ENCODE measurements around the gene GRB10.

GRB10 gene

DNA sequence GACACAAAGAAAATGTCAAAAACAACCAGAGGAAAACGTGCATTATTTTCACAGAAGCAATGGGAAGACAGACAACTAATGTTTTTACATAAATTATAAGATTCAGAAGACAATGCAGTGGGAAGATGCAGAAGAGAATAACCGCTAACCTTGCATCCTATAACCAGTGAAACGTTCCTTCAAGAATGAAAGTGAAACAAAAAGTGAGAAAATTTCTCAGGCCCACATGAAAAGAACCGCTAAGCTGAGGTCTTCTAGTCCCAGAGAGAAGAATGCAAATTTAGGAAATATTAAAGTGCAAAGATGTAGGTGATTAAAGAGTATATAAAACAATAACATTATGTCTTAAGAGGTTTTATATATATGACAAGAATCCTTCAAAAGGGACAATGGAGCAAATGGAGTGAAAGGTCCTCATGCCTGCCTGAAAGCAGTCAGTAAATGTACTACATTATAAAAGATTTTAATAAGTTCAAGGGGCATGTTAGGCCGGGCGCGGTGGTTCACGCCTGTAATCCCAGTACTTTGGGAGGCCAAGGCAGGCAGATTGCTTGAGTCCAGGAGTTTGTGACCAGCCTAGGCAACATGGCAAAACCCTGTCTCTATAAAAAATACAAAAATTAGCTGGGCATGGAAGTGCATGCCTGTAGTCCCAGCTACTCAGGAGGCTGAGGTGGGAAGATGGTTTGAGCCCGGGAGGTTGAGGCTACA is 174.3 kb downstream of the GRB10 start:
- peaks cover 15% of the 10 kb centered on the region for H3K4me1 ChIP-seq (ENCODE audit: control insufficient read depth, insufficient read depth, low read length, poor library complexity, severe bottlenecking)
- H3K4me3 ChIP-seq (ENCODE audit: insufficient read depth, low read depth, low read length, poor library complexity, severe bottlenecking) = no peak overlapping the region
- H3K9me3 ChIP-seq (ENCODE audit: control insufficient read depth, low read length) = peaks cover 11% of the 10 kb centered on the region
- H3K27me3 ChIP-seq (replicated peaks; ENCODE audit: control insufficient read depth, insufficient read depth, low read length, poor library complexity, severe bottlenecking) = no peaks in the 10 kb centered on the region
- H3K36me3 ChIP-seq (ENCODE audit: control insufficient read depth, insufficient read depth, low read length) = no peaks in the 10 kb centered on the region
- H3K27ac ChIP-seq (ENCODE audit: insufficient read depth, low read length, poor library complexity, severe bottlenecking) = no peak overlapping the region
- DNase-seq = peak in 1 of 3 donors; percentile 14

DNA sequence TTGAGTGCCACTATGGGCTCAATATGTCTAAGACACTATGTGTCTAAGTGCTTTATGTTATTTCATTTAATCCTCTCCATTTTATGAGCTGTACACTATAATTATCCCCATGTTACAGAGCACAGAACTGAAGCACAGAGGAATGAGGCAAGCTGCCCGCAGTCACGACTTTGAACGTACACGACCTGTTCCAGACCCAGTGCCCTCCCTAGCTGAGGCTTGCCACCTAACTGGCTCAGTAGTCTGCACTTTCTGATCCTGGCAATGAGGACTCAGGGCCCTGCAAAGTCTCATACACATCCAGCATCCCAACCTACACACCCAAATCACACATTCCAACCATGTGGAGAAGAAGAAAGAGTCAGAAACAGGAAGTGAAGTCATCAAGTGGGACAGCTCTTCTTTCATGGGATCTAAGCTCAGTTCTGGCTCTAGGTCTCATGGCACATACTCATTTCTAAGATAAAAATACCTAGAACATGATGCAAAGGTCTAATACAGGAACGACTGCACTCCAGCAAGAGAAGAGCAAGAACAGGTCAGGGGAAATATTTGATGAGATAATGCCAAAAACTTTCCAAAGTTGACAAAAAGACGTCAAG is 175.1 kb downstream of the GRB10 start:
- peaks cover 11% of the 10 kb centered on the region for H3K9me3 ChIP-seq (ENCODE audit: control insufficient read depth, low read length)
- peaks cover 15% of the 10 kb centered on the region for H3K4me1 ChIP-seq (ENCODE audit: control insufficient read depth, insufficient read depth, low read length, poor library complexity, severe bottlenecking)
- H3K27ac ChIP-seq (ENCODE audit: insufficient read depth, low read length, poor library complexity, severe bottlenecking) = no peak overlapping the region
- H3K27me3 ChIP-seq (replicated peaks; ENCODE audit: control insufficient read depth, insufficient read depth, low read length, poor library complexity, severe bottlenecking) = no peaks in the 10 kb centered on the region
- no peak for DNase-seq
- H3K36me3 ChIP-seq (ENCODE audit: control insufficient read depth, insufficient read depth, low read length) = no peaks in the 10 kb centered on the region
- no peak overlapping the region for H3K4me3 ChIP-seq (ENCODE audit: insufficient read depth, low read depth, low read length, poor library complexity, severe bottlenecking)

DNA sequence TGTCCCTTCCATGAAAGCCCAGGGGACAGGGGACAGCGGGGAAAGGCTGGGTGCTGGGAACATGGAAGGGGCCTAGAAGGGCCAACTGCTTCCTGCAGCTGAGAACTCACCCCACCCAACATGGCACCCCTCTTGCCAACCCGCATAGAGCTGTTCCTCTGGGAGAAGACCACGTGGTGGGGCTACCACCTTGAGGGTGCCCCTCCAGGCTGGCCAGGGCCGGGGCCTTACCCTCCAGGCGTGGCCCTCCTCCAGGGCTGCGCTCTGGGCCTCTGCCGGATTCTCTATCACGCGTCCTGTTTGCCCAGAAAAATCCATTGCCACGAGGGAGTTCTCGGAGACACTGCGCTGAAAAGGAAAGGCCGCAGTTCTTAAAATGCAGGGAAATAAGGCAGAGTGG is 177.6 kb downstream of the GRB10 start:
- Histone ChIP-seq H3K4me1 (ENCODE audit: control insufficient read depth, insufficient read depth, low read length, poor library complexity, severe bottlenecking) (peaks cover 7% of the 10 kb centered on the region), H3K27me3 (replicated peaks; ENCODE audit: control insufficient read depth, insufficient read depth, low read length, poor library complexity, severe bottlenecking) (no peaks in the 10 kb centered on the region), H3K27ac (ENCODE audit: insufficient read depth, low read length, poor library complexity, severe bottlenecking) (no peak overlapping the region), H3K36me3 (ENCODE audit: control insufficient read depth, insufficient read depth, low read length) (no peaks in the 10 kb centered on the region), H3K4me3 (ENCODE audit: insufficient read depth, low read depth, low read length, poor library complexity, severe bottlenecking) (no peak overlapping the region), H3K9me3 (ENCODE audit: control insufficient read depth, low read length) (peaks cover 11% of the 10 kb centered on the region)
- DNase-seq = no peak

DNA sequence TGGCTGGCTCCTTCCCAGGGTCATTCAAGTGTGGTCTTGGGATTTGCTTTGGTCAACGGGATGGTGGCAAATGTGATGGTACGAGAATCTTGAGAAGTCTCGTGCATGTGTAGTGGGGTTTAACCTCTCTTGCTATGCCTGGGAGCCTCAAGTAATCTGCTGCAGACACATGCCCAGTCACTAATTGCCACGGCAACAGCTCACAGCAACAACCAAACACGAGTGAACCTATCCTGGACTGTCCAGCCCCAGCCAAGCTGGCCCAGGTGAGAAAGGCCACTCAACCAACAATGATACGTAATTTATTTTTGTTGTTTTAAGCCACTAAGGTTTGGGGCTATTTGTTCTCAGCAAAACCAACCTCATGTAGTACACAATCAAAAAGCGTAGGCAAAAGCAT is 179.4 kb downstream of the GRB10 start:
- no peak overlapping the region for H3K4me3 ChIP-seq (ENCODE audit: insufficient read depth, low read depth, low read length, poor library complexity, severe bottlenecking)
- H3K27ac ChIP-seq (ENCODE audit: insufficient read depth, low read length, poor library complexity, severe bottlenecking) = no peak overlapping the region
- DNase-seq = no peak
- H3K4me1 ChIP-seq (ENCODE audit: control insufficient read depth, insufficient read depth, low read length, poor library complexity, severe bottlenecking) = no peaks in the 10 kb centered on the region
- no peaks in the 10 kb centered on the region for H3K36me3 ChIP-seq (ENCODE audit: control insufficient read depth, insufficient read depth, low read length)
- H3K27me3 ChIP-seq (replicated peaks; ENCODE audit: control insufficient read depth, insufficient read depth, low read length, poor library complexity, severe bottlenecking) = no peaks in the 10 kb centered on the region
- H3K9me3 ChIP-seq (ENCODE audit: control insufficient read depth, low read length) = peaks cover under 1% of the 10 kb centered on the region

DNA sequence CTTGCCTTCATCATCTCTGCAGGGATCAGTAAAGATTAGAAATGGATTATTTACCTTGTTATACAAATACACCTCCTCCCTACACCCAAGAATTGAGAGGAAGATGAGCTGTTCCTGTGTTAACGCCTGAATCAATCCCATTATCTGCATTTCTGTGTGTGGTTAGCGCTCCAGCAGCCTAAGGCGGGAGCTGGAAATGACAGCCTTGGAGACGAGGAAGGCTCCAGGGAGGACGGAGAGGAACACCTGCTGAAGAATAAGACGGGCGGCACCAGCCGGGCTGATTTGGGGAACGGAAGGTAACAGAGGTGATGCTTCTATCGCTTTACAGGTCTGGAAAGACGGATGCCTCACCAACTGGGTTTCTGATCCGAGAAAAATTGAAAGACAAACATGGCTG is 183.3 kb downstream of the GRB10 start:
- Histone ChIP-seq H3K4me1 (ENCODE audit: control insufficient read depth, insufficient read depth, low read length, poor library complexity, severe bottlenecking) (no peaks in the 10 kb centered on the region), H3K27ac (ENCODE audit: insufficient read depth, low read length, poor library complexity, severe bottlenecking) (no peak overlapping the region), H3K4me3 (ENCODE audit: insufficient read depth, low read depth, low read length, poor library complexity, severe bottlenecking) (no peak overlapping the region), H3K36me3 (ENCODE audit: control insufficient read depth, insufficient read depth, low read length) (no peaks in the 10 kb centered on the region), H3K27me3 (replicated peaks; ENCODE audit: control insufficient read depth, insufficient read depth, low read length, poor library complexity, severe bottlenecking) (no peaks in the 10 kb centered on the region), H3K9me3 (ENCODE audit: control insufficient read depth, low read length) (no peaks in the 10 kb centered on the region)
- DNase-seq = no peak

DNA sequence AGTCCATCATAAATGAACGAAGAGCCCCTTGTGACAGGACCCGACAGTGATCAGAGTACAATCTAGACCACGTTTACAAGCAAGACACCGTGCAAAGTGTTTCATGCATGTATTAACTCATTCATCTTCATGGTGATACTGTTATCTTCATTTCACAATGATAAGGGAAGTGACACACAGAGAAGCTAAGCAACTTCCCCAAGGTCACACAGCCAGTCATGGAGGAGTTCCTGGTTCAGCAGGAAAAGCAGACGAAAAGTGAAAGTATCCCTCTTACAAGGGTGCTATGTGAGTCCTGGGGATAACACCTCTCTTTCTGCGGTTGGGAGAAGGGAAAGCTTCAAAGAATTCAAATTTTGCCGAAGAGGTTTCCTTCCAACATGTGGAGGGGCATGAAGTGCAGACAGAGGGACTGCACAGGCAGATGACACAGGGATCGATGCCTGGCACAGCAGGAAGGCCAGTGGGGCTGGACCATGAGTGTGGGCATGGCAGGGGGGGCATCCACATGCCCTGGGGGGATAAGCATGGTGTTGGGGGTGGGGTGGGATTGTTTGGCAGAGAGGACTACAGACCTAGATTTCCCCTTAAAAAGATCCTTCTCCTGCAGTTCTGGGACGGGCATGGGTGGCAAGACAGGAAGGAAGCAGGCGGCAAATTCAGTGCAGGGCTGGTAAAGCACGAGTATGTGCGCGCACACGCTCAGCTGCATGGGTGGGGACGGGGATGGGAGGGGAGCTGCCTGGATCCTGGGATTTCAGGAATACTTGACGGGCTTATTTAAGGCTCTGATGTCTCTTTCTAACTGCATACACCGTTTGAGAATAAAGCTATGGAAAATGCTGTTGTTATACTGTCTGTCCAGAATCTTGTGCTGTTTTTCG is 184.0 kb downstream of the GRB10 start:
- Histone ChIP-seq H3K27ac (ENCODE audit: insufficient read depth, low read length, poor library complexity, severe bottlenecking) (no peak overlapping the region), H3K4me3 (ENCODE audit: insufficient read depth, low read depth, low read length, poor library complexity, severe bottlenecking) (no peak overlapping the region), H3K9me3 (ENCODE audit: control insufficient read depth, low read length) (no peaks in the 10 kb centered on the region), H3K36me3 (ENCODE audit: control insufficient read depth, insufficient read depth, low read length) (no peaks in the 10 kb centered on the region), H3K4me1 (ENCODE audit: control insufficient read depth, insufficient read depth, low read length, poor library complexity, severe bottlenecking) (no peaks in the 10 kb centered on the region), H3K27me3 (replicated peaks; ENCODE audit: control insufficient read depth, insufficient read depth, low read length, poor library complexity, severe bottlenecking) (no peaks in the 10 kb centered on the region)
- no peak for DNase-seq

DNA sequence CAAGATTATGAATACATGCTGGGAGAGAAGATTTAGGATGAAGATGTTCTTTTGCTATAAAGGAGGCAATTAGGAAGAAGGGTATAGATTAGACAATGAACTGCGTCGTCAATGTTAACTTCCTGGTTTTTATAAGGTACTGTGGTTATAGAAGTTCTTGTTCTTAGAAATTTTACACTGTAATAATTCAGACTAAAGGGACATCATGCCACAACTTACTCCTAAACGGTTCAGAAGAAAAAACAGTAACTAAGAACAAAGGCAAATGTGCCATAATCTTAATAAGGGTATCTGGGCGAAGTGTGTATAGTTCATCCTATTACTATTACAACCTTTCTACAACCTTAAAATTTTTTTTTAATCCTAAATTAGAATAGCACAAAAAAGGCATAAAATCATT is 186.2 kb downstream of the GRB10 start:
- H3K27ac ChIP-seq (ENCODE audit: insufficient read depth, low read length, poor library complexity, severe bottlenecking) = no peak overlapping the region
- no peak for DNase-seq
- no peak overlapping the region for H3K4me3 ChIP-seq (ENCODE audit: insufficient read depth, low read depth, low read length, poor library complexity, severe bottlenecking)
- no peaks in the 10 kb centered on the region for H3K27me3 ChIP-seq (replicated peaks; ENCODE audit: control insufficient read depth, insufficient read depth, low read length, poor library complexity, severe bottlenecking)
- H3K9me3 ChIP-seq (ENCODE audit: control insufficient read depth, low read length) = no peaks in the 10 kb centered on the region
- H3K36me3 ChIP-seq (ENCODE audit: control insufficient read depth, insufficient read depth, low read length) = no peaks in the 10 kb centered on the region
- no peaks in the 10 kb centered on the region for H3K4me1 ChIP-seq (ENCODE audit: control insufficient read depth, insufficient read depth, low read length, poor library complexity, severe bottlenecking)

DNA sequence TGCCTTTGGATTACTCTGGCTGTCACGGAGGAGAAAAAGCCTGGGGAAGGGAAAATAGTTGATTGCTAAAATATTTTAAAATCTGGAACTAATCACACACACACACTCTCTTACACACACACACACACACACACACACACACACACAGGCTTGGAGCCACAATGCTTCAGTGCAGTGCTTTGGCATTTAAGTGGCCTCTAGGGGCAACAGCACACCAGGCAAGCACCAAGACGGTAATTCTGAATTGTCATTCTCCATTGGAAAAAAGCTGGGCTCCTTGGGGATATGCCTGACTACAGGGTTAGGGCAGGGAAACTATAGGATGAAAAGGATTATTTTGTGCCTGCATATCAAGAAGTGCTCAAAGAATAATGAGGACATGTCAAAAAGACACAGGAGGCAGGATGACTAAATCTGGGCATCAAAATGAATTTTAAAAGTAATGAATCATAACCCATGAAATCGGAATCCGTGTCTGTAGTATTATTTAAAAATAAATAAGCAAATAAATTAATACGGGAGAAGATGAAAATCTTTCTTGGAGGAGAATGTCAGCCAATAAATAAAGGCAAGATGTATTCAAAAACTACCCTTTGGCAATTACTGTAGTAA is 187.1 kb downstream of the GRB10 start:
- no peak overlapping the region for H3K27ac ChIP-seq (ENCODE audit: insufficient read depth, low read length, poor library complexity, severe bottlenecking)
- no peaks in the 10 kb centered on the region for H3K36me3 ChIP-seq (ENCODE audit: control insufficient read depth, insufficient read depth, low read length)
- no peaks in the 10 kb centered on the region for H3K9me3 ChIP-seq (ENCODE audit: control insufficient read depth, low read length)
- DNase-seq = no peak
- H3K27me3 ChIP-seq (replicated peaks; ENCODE audit: control insufficient read depth, insufficient read depth, low read length, poor library complexity, severe bottlenecking) = no peaks in the 10 kb centered on the region
- H3K4me1 ChIP-seq (ENCODE audit: control insufficient read depth, insufficient read depth, low read length, poor library complexity, severe bottlenecking) = no peaks in the 10 kb centered on the region
- no peak overlapping the region for H3K4me3 ChIP-seq (ENCODE audit: insufficient read depth, low read depth, low read length, poor library complexity, severe bottlenecking)

DNA sequence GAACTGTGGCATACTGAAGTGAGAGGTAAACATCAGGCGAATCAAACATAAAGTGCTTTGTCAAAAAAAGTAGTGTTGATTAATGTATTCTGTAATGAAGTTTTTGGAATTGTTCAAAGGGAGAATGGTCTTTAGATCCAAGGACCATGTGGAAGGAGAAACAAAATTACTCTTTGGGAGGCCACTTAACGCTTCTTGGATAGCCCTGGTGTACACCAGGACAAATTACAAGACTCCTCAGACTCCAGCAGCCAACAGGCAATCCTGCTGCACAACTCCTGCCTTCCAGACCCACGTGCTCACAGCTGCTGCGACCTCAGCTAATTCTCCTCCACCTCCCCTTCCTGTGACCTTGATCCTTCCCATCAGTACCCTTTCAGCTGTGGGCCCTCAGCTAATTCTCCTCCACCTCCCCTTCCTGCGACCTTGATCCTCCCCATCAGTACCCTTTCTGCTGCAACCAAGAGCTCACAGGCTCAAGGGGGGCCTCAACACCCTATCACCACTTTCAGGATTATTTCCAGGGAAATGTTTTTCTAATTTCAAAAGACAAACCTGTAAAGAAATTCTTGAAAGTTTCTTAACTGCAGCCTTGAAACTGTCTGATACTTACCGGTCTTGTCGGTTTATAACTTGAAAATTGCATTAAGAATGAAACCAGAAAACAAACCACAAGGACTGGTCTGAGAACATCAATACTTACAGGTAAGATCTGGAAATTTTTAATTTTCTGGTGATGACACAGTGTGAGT is 187.8 kb downstream of the GRB10 start:
- Histone ChIP-seq H3K27me3 (replicated peaks; ENCODE audit: control insufficient read depth, insufficient read depth, low read length, poor library complexity, severe bottlenecking) (no peaks in the 10 kb centered on the region), H3K27ac (ENCODE audit: insufficient read depth, low read length, poor library complexity, severe bottlenecking) (no peak overlapping the region), H3K36me3 (ENCODE audit: control insufficient read depth, insufficient read depth, low read length) (no peaks in the 10 kb centered on the region), H3K9me3 (ENCODE audit: control insufficient read depth, low read length) (no peaks in the 10 kb centered on the region), H3K4me1 (ENCODE audit: control insufficient read depth, insufficient read depth, low read length, poor library complexity, severe bottlenecking) (no peaks in the 10 kb centered on the region), H3K4me3 (ENCODE audit: insufficient read depth, low read depth, low read length, poor library complexity, severe bottlenecking) (no peak overlapping the region)
- DNase-seq = no peak
